PC-3 (cell line): ENCODE data around the gene CHD6.

Experiments
- EZH2phosphoT487 ChIP-seq: fragments of 300-600 bp; sonication (generic); IDR thresholded peaks from 2 replicates; pipeline ENCODE4 v1.6.1; 2018; ENCODE audit warnings: mild to moderate bottlenecking, antibody characterized with exemption, low read length, borderline replicate concordance
- TF ChIP-seq, protein P1 (sequence below): fragments of 300-600 bp; sonication (generic); conservative IDR thresholded peaks from 2 replicates; pipeline ENCODE4 v1.5.1; 2017; ENCODE audit warnings: antibody characterized with exemption, low read depth, mild to moderate bottlenecking, low read length

DNA sequence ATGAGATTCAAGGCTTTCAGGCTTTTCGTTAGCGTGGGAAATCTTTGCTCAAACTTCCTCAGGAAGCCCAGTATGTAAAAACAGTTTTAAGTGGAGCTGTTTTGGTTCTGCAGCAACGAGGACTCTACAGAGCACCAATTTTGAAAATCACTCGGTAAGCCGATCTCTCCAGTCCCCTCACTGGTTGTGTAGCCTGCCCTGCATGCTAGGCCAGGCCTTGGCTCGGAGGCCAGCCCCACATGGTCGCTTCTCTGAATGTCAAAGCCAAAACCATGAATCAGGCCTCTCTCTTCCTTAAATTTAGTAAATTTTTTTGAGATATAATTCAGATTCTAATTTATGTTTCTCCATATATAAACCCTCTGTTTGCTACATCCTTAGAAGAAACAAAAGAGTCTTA lies 108.0 kb downstream of the CHD6 start:
- TF ChIP-seq, protein P1, sequence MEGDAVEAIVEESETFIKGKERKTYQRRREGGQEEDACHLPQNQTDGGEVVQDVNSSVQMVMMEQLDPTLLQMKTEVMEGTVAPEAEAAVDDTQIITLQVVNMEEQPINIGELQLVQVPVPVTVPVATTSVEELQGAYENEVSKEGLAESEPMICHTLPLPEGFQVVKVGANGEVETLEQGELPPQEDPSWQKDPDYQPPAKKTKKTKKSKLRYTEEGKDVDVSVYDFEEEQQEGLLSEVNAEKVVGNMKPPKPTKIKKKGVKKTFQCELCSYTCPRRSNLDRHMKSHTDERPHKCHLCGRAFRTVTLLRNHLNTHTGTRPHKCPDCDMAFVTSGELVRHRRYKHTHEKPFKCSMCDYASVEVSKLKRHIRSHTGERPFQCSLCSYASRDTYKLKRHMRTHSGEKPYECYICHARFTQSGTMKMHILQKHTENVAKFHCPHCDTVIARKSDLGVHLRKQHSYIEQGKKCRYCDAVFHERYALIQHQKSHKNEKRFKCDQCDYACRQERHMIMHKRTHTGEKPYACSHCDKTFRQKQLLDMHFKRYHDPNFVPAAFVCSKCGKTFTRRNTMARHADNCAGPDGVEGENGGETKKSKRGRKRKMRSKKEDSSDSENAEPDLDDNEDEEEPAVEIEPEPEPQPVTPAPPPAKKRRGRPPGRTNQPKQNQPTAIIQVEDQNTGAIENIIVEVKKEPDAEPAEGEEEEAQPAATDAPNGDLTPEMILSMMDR, result no peak
- TF ChIP-seq EZH2phosphoT487, result no peak
